Nephron (organoid): ENCODE results near the gene COG2.

Experiments
- H3K27ac Mint-ChIP-seq, 3 experiments: 2 replicates each; pipeline ENCODE4 v1.8.0; 2020; ENCODE audit warnings: mixed read lengths in 3 of 3, mild to moderate bottlenecking in 2 of 3, moderate library complexity in 1 of 3
- H3K27me3 Mint-ChIP-seq: 2 replicates; pipeline ENCODE4 v1.8.0; 2021; ENCODE audit warnings: low read depth, mild to moderate bottlenecking, moderate library complexity, mixed read lengths
- H3K36me3 Mint-ChIP-seq: 2 replicates; pipeline ENCODE4 v1.8.0; 2020; ENCODE audit warnings: low read depth, mixed read lengths
- H3K4me1 Mint-ChIP-seq: 2 replicates; pipeline ENCODE4 v1.8.0; 2020; ENCODE audit warnings: mixed read lengths
- H3K4me3 Mint-ChIP-seq, 3 experiments: 2 replicates each; pipeline ENCODE4 v1.8.0; 2020; ENCODE audit warnings: mild to moderate bottlenecking in 3 of 3, mixed read lengths in 3 of 3, moderate library complexity in 2 of 3
- H3K9me3 Mint-ChIP-seq: 2 replicates; pipeline ENCODE4 v1.8.0; 2020; ENCODE audit warnings: mixed read lengths
- TF ChIP-seq, protein P1 (sequence below), 3 experiments: fragments of 200-600 bp; sonication (generic); IDR thresholded peaks; one replicate each; pipeline ENCODE4 v1.5.0; 2021; ENCODE audit warnings: antibody characterized with exemption in 3 of 3; ENCODE audit not compliant: unreplicated experiment in 3 of 3

The COG2 gene, protein sequence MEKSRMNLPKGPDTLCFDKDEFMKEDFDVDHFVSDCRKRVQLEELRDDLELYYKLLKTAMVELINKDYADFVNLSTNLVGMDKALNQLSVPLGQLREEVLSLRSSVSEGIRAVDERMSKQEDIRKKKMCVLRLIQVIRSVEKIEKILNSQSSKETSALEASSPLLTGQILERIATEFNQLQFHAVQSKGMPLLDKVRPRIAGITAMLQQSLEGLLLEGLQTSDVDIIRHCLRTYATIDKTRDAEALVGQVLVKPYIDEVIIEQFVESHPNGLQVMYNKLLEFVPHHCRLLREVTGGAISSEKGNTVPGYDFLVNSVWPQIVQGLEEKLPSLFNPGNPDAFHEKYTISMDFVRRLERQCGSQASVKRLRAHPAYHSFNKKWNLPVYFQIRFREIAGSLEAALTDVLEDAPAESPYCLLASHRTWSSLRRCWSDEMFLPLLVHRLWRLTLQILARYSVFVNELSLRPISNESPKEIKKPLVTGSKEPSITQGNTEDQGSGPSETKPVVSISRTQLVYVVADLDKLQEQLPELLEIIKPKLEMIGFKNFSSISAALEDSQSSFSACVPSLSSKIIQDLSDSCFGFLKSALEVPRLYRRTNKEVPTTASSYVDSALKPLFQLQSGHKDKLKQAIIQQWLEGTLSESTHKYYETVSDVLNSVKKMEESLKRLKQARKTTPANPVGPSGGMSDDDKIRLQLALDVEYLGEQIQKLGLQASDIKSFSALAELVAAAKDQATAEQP

DNA sequence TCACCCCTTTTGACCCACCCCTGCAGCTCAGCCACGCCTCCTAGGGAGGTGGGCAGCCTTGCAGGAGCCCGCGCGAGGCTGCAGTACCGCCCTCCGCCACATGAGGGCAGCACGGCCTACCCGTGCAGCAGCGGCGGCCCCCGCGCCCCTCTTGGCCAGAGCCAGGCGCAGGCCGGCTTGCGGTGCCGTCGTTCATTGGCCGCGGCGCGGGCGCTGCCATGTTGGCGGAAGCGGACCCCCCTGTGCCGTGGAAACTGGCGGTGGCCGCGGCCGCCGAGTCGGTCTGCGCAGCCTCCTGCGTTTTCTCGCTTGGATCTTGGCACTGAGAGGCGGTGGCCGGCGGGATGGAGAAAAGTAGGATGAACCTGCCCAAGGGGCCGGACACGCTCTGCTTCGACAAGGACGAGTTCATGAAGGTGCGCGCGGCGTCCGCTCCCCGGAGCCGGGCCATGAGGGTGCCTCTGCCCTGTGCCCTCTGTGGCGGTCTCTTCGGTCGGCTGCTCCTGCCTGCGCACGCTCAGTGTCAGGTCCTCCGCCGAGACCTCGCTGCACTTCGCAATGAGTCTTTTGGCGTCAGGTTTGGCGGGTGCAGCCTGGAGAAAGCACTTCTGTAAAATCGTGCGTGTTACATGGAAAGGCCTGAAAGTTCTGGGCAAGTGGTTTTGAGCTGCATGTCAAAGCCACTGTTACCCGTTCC is at the start of gene COG2:
TSS of gene COG2 (plus strand) at position 219 of the 697 bp plus-strand sequence. CDS start at position 345, 126 bp downstream.
- TF ChIP-seq, protein P1, sequence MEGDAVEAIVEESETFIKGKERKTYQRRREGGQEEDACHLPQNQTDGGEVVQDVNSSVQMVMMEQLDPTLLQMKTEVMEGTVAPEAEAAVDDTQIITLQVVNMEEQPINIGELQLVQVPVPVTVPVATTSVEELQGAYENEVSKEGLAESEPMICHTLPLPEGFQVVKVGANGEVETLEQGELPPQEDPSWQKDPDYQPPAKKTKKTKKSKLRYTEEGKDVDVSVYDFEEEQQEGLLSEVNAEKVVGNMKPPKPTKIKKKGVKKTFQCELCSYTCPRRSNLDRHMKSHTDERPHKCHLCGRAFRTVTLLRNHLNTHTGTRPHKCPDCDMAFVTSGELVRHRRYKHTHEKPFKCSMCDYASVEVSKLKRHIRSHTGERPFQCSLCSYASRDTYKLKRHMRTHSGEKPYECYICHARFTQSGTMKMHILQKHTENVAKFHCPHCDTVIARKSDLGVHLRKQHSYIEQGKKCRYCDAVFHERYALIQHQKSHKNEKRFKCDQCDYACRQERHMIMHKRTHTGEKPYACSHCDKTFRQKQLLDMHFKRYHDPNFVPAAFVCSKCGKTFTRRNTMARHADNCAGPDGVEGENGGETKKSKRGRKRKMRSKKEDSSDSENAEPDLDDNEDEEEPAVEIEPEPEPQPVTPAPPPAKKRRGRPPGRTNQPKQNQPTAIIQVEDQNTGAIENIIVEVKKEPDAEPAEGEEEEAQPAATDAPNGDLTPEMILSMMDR (IDR thresholded peaks at IDR 0.05; ENCODE audit: unreplicated experiment in 3 of 3) = peak; percentile 100
- Mint-ChIP-seq H3K9me3 (no peaks in the 10 kb centered on the region), H3K4me3 (peak within 1 kb of the TSS; percentile 96 to 97 (median 97)), H3K27ac (peak within 1 kb of the TSS; percentile 76 to 96 (median 95)), H3K36me3 (peaks cover 8% of the 10 kb centered on the region), H3K4me1 (peaks cover 32% of the 10 kb centered on the region), H3K27me3 (peaks cover 7% of the 10 kb centered on the region)

DNA sequence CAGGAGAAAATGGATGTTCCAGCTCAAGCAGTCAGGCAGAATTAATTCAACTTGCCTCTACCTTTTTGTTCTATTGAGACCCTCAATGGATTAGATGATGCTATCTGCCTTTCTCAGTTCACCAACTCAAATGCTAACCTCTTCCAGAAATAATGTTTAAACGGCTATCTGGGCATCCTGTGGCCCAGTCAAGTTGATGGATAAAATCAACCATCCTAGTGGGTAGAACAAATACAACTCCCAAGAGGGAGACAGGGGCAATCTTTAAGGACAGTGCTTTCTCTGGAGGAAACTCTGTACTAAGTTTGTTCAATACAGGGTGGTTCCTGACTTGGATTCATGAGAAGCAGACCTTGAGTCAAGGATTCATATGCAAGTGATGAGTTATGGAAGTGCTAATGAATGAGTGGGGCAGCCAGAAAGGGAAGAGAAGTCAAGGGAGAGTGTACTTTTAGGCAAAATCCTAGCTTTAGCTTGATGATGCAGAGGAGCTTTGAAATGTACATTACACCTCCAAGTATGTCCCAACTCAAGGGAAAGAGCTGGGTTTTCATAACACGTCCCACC is 49.4 kb upstream of the COG2 start:
- peaks cover 22% of the 10 kb centered on the region for H3K27me3 Mint-ChIP-seq
- no peaks in the 10 kb centered on the region for H3K9me3 Mint-ChIP-seq
- peaks cover 11% of the 10 kb centered on the region for H3K4me1 Mint-ChIP-seq
- peaks cover 4% of the 10 kb centered on the region for H3K36me3 Mint-ChIP-seq
- TF ChIP-seq, protein P1 (IDR thresholded peaks at IDR 0.05; ENCODE audit: unreplicated experiment in 3 of 3) = no peak
- no peak overlapping the region for H3K4me3 Mint-ChIP-seq
- H3K27ac Mint-ChIP-seq = no peak overlapping the region

DNA sequence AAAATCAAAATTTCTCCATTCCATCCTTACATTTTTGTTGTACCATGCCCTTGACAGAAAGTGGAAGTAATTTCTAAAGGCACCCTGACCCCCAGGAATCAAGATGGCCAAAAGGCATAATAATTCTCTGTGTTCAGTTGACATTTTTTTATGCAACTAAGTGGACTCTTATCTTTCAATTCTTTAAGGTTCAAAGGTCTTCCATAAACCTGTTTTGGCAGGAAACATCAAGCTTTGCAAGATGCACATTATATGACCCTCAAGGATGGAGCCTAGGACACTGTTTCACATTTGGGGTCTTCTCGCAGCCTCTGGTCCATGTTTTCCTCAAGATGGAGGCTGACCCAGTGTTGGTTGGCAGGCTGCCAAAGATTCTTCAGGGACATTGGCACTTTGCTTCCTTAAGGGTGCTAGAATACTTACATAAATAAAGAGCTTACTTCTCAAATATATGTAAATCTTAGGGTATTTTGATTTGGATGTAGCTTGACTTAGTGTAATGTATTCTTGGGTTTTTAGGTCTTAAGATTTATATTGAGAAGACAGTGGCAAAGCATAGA is 48.0 kb upstream of the COG2 start:
- peaks cover 5% of the 10 kb centered on the region for H3K4me1 Mint-ChIP-seq
- TF ChIP-seq, protein P1 (IDR thresholded peaks at IDR 0.05; ENCODE audit: unreplicated experiment in 3 of 3) = no peak
- H3K27ac Mint-ChIP-seq = no peak overlapping the region

DNA sequence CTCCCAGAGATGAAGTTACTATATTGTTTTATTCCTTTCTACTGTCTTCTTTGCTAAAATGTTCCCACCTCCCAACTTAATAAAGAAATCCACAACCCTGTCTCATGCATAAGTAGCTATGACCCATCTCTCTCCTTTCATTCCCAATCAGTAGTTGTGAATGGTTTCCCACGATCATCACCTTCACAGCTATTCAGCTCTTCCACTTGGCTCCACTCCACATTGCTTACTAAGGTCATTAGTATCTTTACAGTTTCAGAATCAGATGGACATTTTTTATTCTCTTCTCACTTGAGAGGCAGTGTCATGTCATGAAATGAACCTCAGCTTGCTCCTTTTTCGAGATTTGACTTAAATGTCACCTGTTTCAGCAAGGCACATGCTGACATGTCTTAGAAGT is 47.1 kb upstream of the COG2 start:
- TF ChIP-seq, protein P1 (IDR thresholded peaks at IDR 0.05; ENCODE audit: unreplicated experiment in 3 of 3) = no peak
- peaks cover 13% of the 10 kb centered on the region for H3K27me3 Mint-ChIP-seq

More for the DNA sequence above, 48.0 kb upstream of the COG2 start:
- Mint-ChIP-seq H3K4me3 (no peak overlapping the region), H3K36me3 (no peaks in the 10 kb centered on the region), H3K27me3 (peaks cover 17% of the 10 kb centered on the region), H3K9me3 (no peaks in the 10 kb centered on the region)

DNA sequence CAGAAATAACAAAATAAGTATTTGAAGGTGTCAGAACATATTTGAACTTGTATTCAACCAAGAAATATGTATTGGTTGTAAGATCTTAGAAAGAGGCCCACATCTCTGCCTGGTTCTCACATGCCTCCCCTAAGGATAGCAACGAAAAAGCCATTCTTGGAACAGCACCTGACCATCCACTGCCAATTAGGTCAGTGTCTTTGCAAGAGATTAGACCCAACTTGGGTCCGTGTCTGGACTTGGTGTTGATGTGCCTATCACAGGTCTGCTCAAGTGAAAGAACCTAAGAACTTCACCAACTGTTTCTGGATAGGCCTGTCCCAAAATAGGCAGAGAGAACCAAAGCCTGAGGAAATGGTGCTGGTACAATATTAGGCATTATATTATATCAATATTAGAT is 46.0 kb upstream of the COG2 start:
- no peak overlapping the region for H3K27ac Mint-ChIP-seq
- H3K36me3 Mint-ChIP-seq = no peaks in the 10 kb centered on the region
- TF ChIP-seq, protein P1 (IDR thresholded peaks at IDR 0.05; ENCODE audit: unreplicated experiment in 3 of 3) = no peak
- H3K27me3 Mint-ChIP-seq = peaks cover 16% of the 10 kb centered on the region
- no peak overlapping the region for H3K4me3 Mint-ChIP-seq
- H3K9me3 Mint-ChIP-seq = no peaks in the 10 kb centered on the region
- H3K4me1 Mint-ChIP-seq = peaks cover 5% of the 10 kb centered on the region

More for the DNA sequence above, 47.1 kb upstream of the COG2 start:
- H3K4me3 Mint-ChIP-seq = no peak overlapping the region
- peaks cover 5% of the 10 kb centered on the region for H3K4me1 Mint-ChIP-seq
- H3K36me3 Mint-ChIP-seq = no peaks in the 10 kb centered on the region
- H3K9me3 Mint-ChIP-seq = no peaks in the 10 kb centered on the region
- H3K27ac Mint-ChIP-seq = no peak overlapping the region
